ENCODE results near the gene LGALS14.

DNA sequence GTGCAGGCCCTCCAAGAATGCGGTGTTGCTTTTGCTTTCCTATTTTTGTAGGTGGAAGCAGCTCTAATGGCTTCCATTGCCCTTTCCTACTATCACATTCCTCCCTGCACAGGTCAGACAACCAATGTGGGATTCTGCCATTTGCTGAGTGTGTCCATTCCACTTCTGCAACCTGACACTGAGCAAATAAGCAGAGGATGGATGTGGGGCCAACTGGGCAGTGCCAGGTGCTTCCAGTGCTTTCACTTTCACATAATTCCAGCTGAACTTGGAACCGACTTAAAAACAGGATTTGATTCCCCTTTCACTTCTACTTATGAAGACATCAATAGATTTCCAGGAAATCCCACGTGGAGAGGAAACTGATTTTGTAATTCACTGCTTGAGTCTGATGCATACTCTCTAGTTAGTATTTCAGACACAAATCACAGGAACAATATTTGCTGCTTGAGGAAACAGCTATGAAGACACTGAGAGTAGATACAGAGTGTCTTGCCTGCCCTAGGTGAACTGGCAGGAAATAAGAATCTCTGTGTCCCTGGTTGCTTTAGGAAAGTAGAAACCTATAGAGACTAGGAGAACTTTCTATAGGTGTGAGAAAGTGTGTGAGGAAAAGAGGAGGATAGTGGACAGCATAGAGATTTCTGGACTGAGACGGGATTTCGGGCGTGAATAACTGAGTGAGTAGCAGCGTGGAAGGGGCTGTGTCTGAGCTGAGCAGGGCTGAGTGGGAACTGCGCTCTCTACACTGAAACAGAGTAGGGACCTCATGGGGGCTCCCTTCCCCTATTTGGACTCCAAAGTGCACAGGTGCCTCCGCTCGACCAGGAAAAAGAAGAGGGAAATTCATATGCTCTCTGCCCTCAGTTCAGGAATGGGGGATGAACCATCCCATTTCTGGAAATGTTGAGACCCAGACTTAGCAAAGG, 26.1 kb upstream of the LGALS14 start:
- TF ChIP-seq CTCF (IDR thresholded peaks at IDR 0.05 in 4 of 5, conservative IDR thresholded peaks at IDR 0.05 in 1 of 5): no peak
- no peak for TF ChIP-seq POLR2A (IDR thresholded peaks at IDR 0.05)
